ENCODE results near the gene SPATA6L. TPM values are rescaled to one million over a fixed set of nuclear protein-coding genes. Genes with fewer than 3 reads are reported as not detected.

SPATA6L gene
- total RNA-seq, 2 donors from 2014 or later: 3.6 to 10.9 TPM

DNA sequence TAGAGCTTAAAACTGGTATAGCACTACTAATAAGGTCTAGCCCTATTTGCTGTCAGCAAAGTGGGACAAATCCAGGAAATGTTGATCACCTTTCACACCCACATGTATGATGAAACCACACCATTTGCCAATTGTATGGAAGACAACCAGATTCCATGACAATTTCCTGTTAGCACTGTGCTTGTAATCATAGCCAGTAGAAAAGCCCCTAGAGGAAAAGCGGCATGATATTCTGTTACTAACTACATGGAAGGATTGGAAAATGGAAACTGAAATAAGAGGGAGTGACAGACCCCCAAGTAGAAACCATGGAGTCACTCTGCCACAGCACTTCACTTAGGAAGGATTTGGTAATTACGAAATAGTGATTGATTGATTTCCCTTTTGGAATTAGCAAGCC lies 923 bp downstream of the SPATA6L start:
- no peak overlapping the region for H3K4me3 ChIP-seq
- H3K4me1 ChIP-seq: peaks cover 48% of the 10 kb centered on the region
- intact Hi-C loops (cut with DNase I): no loop called here
- peak overlapping the region; percentile 6 to 98 (median 88) for H3K27ac ChIP-seq
- peak; percentile 5 for ATAC-seq
- H3K27me3 ChIP-seq: no peaks in the 10 kb centered on the region
- DNase-seq: peak in 1 of 4 donors; percentile 16
- WGBS, 2 donors: 45 to 46% methylated on average over 2 of the region's 2 CpGs
- TF ChIP-seq, protein P1, sequence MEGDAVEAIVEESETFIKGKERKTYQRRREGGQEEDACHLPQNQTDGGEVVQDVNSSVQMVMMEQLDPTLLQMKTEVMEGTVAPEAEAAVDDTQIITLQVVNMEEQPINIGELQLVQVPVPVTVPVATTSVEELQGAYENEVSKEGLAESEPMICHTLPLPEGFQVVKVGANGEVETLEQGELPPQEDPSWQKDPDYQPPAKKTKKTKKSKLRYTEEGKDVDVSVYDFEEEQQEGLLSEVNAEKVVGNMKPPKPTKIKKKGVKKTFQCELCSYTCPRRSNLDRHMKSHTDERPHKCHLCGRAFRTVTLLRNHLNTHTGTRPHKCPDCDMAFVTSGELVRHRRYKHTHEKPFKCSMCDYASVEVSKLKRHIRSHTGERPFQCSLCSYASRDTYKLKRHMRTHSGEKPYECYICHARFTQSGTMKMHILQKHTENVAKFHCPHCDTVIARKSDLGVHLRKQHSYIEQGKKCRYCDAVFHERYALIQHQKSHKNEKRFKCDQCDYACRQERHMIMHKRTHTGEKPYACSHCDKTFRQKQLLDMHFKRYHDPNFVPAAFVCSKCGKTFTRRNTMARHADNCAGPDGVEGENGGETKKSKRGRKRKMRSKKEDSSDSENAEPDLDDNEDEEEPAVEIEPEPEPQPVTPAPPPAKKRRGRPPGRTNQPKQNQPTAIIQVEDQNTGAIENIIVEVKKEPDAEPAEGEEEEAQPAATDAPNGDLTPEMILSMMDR (IDR thresholded peaks at IDR 0.05): no peak
- TF ChIP-seq POLR2A (IDR thresholded peaks at IDR 0.05): peak in 1 of 3 donors; percentile 4
- no peaks in the 10 kb centered on the region for H3K36me3 ChIP-seq (replicated peaks in 1 of 2; ENCODE audit: insufficient read depth in 1 of 2, low read depth in 2 of 2)
- no peaks in the 10 kb centered on the region for H3K9me3 ChIP-seq

DNA sequence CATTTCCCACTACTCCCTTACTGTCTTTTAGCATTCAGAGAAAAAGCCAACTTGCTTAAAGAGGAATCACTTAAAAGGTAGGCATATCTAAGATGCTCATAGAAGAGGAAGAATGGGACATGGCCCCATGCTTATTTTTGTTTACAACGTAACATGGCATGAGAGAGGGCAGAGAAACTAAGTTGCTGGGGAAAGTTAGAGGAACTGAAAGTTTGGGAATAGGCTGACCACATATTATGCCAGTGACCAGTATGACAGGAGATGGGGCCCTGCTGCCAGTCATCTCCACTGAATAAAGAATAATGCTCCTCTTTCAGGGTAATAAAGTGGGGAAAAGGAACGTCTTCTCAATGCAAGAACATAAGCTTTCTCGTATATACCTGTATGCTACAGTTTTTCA lies 2.3 kb downstream of the SPATA6L start:
- H3K9me3 ChIP-seq: no peaks in the 10 kb centered on the region
- H3K4me1 ChIP-seq: peaks cover 48% of the 10 kb centered on the region
- intact Hi-C loops (cut with DNase I): no loop called here
- TF ChIP-seq POLR2A (IDR thresholded peaks at IDR 0.05): no peak
- TF ChIP-seq, protein P1 (IDR thresholded peaks at IDR 0.05): no peak
- ATAC-seq (no peak), DNase-seq (no peak)
- no peaks in the 10 kb centered on the region for H3K27me3 ChIP-seq
- H3K27ac ChIP-seq: peak overlapping the region; percentile 20 to 98 (median 88)
- H3K4me3 ChIP-seq: no peak overlapping the region
- WGBS, 2 donors: 42 to 48% methylated on average over 3 of the region's 3 CpGs
- H3K36me3 ChIP-seq (replicated peaks in 1 of 2; ENCODE audit: insufficient read depth in 1 of 2, low read depth in 2 of 2): no peaks in the 10 kb centered on the region

DNA sequence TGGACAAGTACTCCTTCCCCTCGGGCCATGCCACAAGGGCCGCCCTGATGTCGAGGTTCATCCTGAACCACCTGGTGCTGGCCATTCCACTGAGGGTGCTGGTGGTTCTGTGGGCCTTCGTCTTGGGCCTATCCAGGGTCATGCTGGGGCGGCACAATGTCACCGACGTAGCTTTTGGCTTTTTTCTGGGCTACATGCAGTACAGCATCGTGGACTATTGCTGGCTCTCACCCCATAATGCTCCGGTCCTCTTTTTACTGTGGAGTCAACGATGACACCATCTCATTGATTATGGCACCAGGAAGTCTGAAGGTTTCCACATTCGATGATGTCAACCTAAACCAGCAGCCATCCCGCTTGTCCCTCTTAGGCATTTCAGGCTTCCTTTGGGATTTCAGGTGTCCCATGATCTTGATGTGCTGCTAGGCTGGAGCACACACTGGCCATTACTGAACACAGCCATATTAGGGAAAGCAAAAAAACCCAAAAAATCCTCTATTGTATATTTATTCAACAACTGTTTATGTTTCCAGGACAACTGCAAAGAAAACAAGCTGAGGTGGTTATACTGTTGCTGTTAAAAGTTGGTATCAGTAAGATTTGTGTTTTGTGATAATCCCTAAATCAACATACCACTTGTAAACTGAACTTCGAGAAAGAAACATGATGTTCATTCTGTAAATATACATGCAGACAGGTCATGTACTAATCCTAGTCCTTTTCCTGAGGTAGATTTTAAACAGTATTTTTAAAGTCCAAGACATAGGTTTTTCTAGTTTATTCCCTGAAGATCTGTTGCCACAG lies 3.1 kb downstream of the SPATA6L start:
- Histone ChIP-seq H3K36me3 (replicated peaks in 1 of 2; ENCODE audit: insufficient read depth in 1 of 2, low read depth in 2 of 2) (no peaks in the 10 kb centered on the region), H3K9me3 (no peaks in the 10 kb centered on the region), H3K27ac (peak overlapping the region; percentile 77 to 98 (median 94)), H3K4me3 (peak overlapping the region; percentile 39 to 72), H3K27me3 (no peaks in the 10 kb centered on the region), H3K4me1 (peaks cover 53% of the 10 kb centered on the region)
- intact Hi-C loops (cut with DNase I): no loop called here
- WGBS, 2 donors: 19 to 22% methylated on average over 13 of the region's 13 CpGs
- DNase-seq (peak in 3 of 4 donors; percentile 36 to 65 (median 42)), ATAC-seq (peak; percentile 63)
- TF ChIP-seq, protein P1 (IDR thresholded peaks at IDR 0.05): no peak
- TF ChIP-seq POLR2A (IDR thresholded peaks at IDR 0.05): peak in 2 of 3 donors; percentile 62 to 74

DNA sequence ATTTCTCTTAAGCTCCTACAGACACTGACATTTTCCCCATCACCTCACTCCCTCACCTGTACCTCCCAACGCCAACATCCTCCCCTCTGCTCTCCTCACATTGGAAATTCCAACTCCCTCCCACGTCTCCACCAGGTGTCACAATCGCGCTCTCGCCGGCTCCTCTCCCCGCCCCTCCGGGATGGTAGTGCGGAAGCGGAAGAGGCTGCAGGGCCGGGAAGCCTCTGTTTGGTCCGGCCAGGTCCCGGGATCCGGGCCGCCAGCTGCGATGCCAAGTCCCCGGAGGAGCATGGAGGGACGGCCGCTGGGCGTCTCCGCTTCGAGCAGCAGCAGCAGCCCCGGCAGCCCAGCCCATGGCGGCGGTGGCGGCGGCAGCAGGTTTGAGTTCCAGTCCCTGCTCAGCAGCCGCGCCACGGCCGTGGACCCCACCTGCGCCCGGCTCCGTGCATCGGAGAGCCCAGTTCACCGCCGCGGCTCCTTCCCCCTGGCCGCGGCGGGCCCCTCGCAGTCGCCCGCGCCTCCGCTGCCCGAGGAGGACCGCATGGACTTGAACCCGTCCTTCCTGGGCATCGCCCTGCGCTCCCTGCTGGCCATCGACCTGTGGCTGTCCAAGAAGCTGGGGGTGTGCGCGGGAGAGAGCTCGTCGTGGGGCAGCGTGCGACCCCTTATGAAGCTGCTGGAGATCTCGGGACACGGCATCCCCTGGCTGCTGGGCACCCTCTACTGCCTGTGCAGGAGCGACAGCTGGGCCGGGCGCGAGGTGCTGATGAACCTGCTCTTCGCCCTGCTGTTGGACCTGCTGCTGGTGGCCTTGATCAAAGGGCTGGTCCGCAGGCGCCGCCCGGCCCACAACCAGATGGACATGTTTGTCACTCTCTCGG lies 3.9 kb downstream of the SPATA6L start, which contains the start of gene PLPP6:
TSS of gene PLPP6 (plus strand) at position 187 of the 881 bp plus-strand sequence. CDS start at position 269, 82 bp downstream.
- WGBS, 2 donors: 0 to 6% methylated on average over 16 to 69 of the region's 70 CpGs
- H3K36me3 ChIP-seq (replicated peaks in 1 of 2; ENCODE audit: insufficient read depth in 1 of 2, low read depth in 2 of 2): no peaks in the 10 kb centered on the region
- no peaks in the 10 kb centered on the region for H3K9me3 ChIP-seq
- H3K27me3 ChIP-seq: no peaks in the 10 kb centered on the region
- intact Hi-C loops (cut with DNase I): no loop called here
- TF ChIP-seq, protein P1 (IDR thresholded peaks at IDR 0.05): peak; percentile 45 to 87 (median 79)
- TF ChIP-seq POLR2A (IDR thresholded peaks at IDR 0.05): peak; percentile 84 to 94 (median 93)
- H3K4me3 ChIP-seq: peak within 1 kb of the TSS; percentile 39 to 72
- peaks cover 62% of the 10 kb centered on the region for H3K4me1 ChIP-seq
- peak; percentile 92 to 93 (median 92) for DNase-seq
- peak; percentile 88 for ATAC-seq
- H3K27ac ChIP-seq: peak within 1 kb of the TSS; percentile 77 to 98 (median 94)

Data from body of pancreas (tissue), 4 donors.